HEK293 (cell line): Measurements from ENCODE around the gene AGXT2.

ENCODE experiments used
- BCL11A ChIP-seq: fragments of 450-650 bp; formaldehyde crosslinking; IDR thresholded peaks from 2 replicates; pipeline ENCODE4 v1.5.1; 2016; ENCODE audit warnings: low read depth, missing biosample characterization, missing genetic modification characterization
- CTCF ChIP-seq: fragments of 450-650 bp; formaldehyde crosslinking; IDR thresholded peaks from 2 replicates; pipeline ENCODE4 v1.5.1; 2016; ENCODE audit warnings: missing biosample characterization, missing genetic modification characterization
- ZEB2 ChIP-seq: fragments of 450-650 bp; formaldehyde crosslinking; IDR thresholded peaks from 2 replicates; pipeline ENCODE4 v1.5.1; 2016; ENCODE audit warnings: missing biosample characterization, missing genetic modification characterization
- ZNF10 ChIP-seq: fragments of 450-650 bp; formaldehyde crosslinking; IDR thresholded peaks from 2 replicates; pipeline ENCODE4 v1.5.1; 2017; ENCODE audit warnings: missing biosample characterization, missing genetic modification characterization
- ZNF155 ChIP-seq: fragments of 450-650 bp; formaldehyde crosslinking; IDR thresholded peaks from 2 replicates; pipeline ENCODE4 v1.5.1; 2016; ENCODE audit warnings: missing biosample characterization, missing genetic modification characterization
- ZNF18 ChIP-seq: fragments of 450-650 bp; formaldehyde crosslinking; IDR thresholded peaks from 2 replicates; pipeline ENCODE4 v1.5.1; 2016; ENCODE audit warnings: missing biosample characterization, missing genetic modification characterization
- ZNF2 ChIP-seq: fragments of 450-650 bp; formaldehyde crosslinking; IDR thresholded peaks from 2 replicates; pipeline ENCODE4 v1.5.1; 2016; ENCODE audit warnings: missing biosample characterization, missing genetic modification characterization
- ZNF202 ChIP-seq: fragments of 450-650 bp; formaldehyde crosslinking; IDR thresholded peaks from 2 replicates; pipeline ENCODE4 v1.5.1; 2016; ENCODE audit warnings: missing biosample characterization, missing genetic modification characterization, borderline replicate concordance
- ZNF221 ChIP-seq: fragments of 450-650 bp; formaldehyde crosslinking; IDR thresholded peaks from 2 replicates; pipeline ENCODE4 v1.5.1; 2017; ENCODE audit warnings: missing biosample characterization, missing genetic modification characterization, borderline replicate concordance
- ZNF571 ChIP-seq: fragments of 450-650 bp; formaldehyde crosslinking; IDR thresholded peaks from 2 replicates; pipeline ENCODE4 v1.5.0; 2017; ENCODE audit warnings: missing biosample characterization, missing genetic modification characterization
- ZNF776 ChIP-seq: fragments of 450-650 bp; formaldehyde crosslinking; IDR thresholded peaks from 2 replicates; pipeline ENCODE4 v1.5.0; 2017; ENCODE audit warnings: missing biosample characterization, missing genetic modification characterization, borderline replicate concordance
- TF ChIP-seq, protein P1 (sequence below): fragments of 450-650 bp; formaldehyde crosslinking; IDR thresholded peaks from 2 replicates; pipeline ENCODE4 v1.5.1; 2016; ENCODE audit warnings: missing biosample characterization, missing genetic modification characterization, borderline replicate concordance

DNA sequence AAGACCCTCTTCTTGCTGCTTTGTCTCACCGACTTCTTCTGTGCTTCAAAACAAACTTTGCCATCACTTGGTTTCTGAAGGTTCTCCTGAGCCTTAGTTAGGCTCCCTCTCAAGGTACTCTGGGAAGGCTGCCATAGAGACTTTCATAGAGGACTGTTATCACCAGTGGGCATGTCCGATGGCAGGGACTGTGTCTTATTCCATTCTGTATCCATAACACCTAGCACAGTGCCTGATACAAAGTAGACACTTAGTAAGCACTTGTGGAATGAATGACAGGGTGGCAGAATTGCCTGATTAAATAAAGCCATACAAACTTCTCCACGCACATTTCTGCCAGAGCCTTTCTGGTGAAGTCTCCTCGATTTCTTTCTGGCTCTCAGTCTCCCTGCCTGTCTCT lies 32.7 kb downstream of the AGXT2 start:
- TF ChIP-seq CTCF (no peak), ZNF221 (tag by site-specific recombination) (no peak), ZNF155 (tag by site-specific recombination) (no peak), ZEB2 (tag by site-specific recombination) (no peak), ZNF202 (tag by site-specific recombination) (no peak), ZNF18 (tag by site-specific recombination) (no peak), ZNF571 (tag by site-specific recombination) (no peak), ZNF10 (tag by site-specific recombination) (no peak), BCL11A (no peak), ZNF2 (tag by site-specific recombination) (no peak), ZNF776 (no peak)
- TF ChIP-seq, protein P1, sequence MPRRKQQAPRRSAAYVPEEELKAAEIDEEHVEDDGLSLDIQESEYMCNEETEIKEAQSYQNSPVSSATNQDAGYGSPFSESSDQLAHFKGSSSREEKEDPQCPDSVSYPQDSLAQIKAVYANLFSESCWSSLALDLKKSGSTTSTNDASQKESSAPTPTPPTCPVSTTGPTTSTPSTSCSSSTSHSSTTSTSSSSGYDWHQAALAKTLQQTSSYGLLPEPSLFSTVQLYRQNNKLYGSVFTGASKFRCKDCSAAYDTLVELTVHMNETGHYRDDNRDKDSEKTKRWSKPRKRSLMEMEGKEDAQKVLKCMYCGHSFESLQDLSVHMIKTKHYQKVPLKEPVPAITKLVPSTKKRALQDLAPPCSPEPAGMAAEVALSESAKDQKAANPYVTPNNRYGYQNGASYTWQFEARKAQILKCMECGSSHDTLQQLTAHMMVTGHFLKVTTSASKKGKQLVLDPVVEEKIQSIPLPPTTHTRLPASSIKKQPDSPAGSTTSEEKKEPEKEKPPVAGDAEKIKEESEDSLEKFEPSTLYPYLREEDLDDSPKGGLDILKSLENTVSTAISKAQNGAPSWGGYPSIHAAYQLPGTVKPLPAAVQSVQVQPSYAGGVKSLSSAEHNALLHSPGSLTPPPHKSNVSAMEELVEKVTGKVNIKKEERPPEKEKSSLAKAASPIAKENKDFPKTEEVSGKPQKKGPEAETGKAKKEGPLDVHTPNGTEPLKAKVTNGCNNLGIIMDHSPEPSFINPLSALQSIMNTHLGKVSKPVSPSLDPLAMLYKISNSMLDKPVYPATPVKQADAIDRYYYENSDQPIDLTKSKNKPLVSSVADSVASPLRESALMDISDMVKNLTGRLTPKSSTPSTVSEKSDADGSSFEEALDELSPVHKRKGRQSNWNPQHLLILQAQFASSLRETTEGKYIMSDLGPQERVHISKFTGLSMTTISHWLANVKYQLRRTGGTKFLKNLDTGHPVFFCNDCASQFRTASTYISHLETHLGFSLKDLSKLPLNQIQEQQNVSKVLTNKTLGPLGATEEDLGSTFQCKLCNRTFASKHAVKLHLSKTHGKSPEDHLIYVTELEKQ = no peak
